HepG2 (cell line): ENCODE data around the gene GAS5. TPM values are rescaled to one million over a fixed set of nuclear protein-coding genes. Genes with fewer than 3 reads are reported as not detected.

Experiments
- ATAD3A ChIP-seq: sonication (generic); formaldehyde crosslinking; IDR thresholded peaks from 2 replicates; pipeline ENCODE4 v1.4.0; 2020; ENCODE audit warnings: missing genetic modification reagents
- BRCA1 ChIP-seq: sonication (generic); formaldehyde crosslinking; IDR thresholded peaks from 2 replicates; pipeline ENCODE4 v1.4.0; 2020; ENCODE audit warnings: missing genetic modification reagents
- CBX5 ChIP-seq: sonication (generic); formaldehyde crosslinking; IDR thresholded peaks from 2 replicates; pipeline ENCODE4 v1.4.0; 2020; ENCODE audit warnings: missing genetic modification reagents, borderline replicate concordance
- CENPX ChIP-seq: sonication (generic); formaldehyde crosslinking; IDR thresholded peaks from 2 replicates; pipeline ENCODE4 v1.9.0; 2021; ENCODE audit warnings: mild to moderate bottlenecking, missing genetic modification reagents, moderate library complexity
- IRX3 ChIP-seq: sonication (generic); formaldehyde crosslinking; IDR thresholded peaks from 2 replicates; pipeline ENCODE4 v1.8.1; 2023; ENCODE audit warnings: mild to moderate bottlenecking, low read depth, missing genetic modification reagents, borderline replicate concordance
- KDM5A ChIP-seq: fragments of 200-600 bp; sonication (generic); IDR thresholded peaks from 2 replicates; pipeline ENCODE4 v1.7.0; 2018; ENCODE audit warnings: antibody characterized with exemption, mild to moderate bottlenecking, low read length, borderline replicate concordance
- NR1H2 ChIP-seq: sonication (generic); formaldehyde crosslinking; IDR thresholded peaks from 2 replicates; pipeline ENCODE4 v1.8.1; 2022; ENCODE audit warnings: low read depth, missing genetic modification reagents, borderline replicate concordance
- REL ChIP-seq: sonication (generic); formaldehyde crosslinking; conservative IDR thresholded peaks from 2 replicates; pipeline ENCODE4 v1.8.0; 2022; ENCODE audit warnings: mild to moderate bottlenecking, missing genetic modification reagents, moderate library complexity
- SP140L ChIP-seq: sonication (generic); formaldehyde crosslinking; IDR thresholded peaks from 2 replicates; pipeline ENCODE4 v1.4.0; 2020; ENCODE audit warnings: missing genetic modification reagents, borderline replicate concordance
- STAG1 ChIP-seq: sonication (generic); formaldehyde crosslinking; IDR thresholded peaks from 2 replicates; pipeline ENCODE4 v1.4.0; 2020; ENCODE audit warnings: missing genetic modification reagents
- ZNF160 ChIP-seq: sonication (generic); formaldehyde crosslinking; IDR thresholded peaks from 2 replicates; pipeline ENCODE4 v1.8.0; 2022; ENCODE audit warnings: mild to moderate bottlenecking, inconsistent platforms, missing genetic modification reagents
- ZNF331 ChIP-seq: sonication (generic); formaldehyde crosslinking; IDR thresholded peaks from 2 replicates; pipeline ENCODE4 v1.4.0; 2020; ENCODE audit warnings: missing genetic modification reagents
- ZNF574 ChIP-seq: sonication (generic); formaldehyde crosslinking; IDR thresholded peaks from 2 replicates; pipeline ENCODE4 v1.4.0; 2020; ENCODE audit warnings: missing genetic modification reagents
- ZNF777 ChIP-seq: sonication (generic); formaldehyde crosslinking; IDR thresholded peaks from 2 replicates; pipeline ENCODE4 v1.4.0; 2020; ENCODE audit warnings: missing genetic modification reagents
- ZNF784 ChIP-seq: sonication (generic); formaldehyde crosslinking; IDR thresholded peaks from 2 replicates; pipeline ENCODE4 v1.5.1; 2020; ENCODE audit warnings: missing genetic modification reagents, mild to moderate bottlenecking, borderline replicate concordance
- ZNF883 ChIP-seq: sonication (generic); formaldehyde crosslinking; IDR thresholded peaks from 2 replicates; pipeline ENCODE4 v1.5.1; 2020; ENCODE audit warnings: mild to moderate bottlenecking, missing genetic modification reagents; ENCODE audit errors: not compliant biosample characterization
- polyA plus RNA-seq, 8 experiments: library from polyadenylated mRNA; depleted of rRNA in 3 of 8; stranded (reverse) in 7 of 8; unstranded in 1 of 8; fragments of >200 nt; fragmentation: Illumina TruSeq in 4 of 8; extraction: Trizol in 4 of 8; gene quantifications; 2 replicates each; pipeline versions ENCODE4 v1.2.1 to v1.2.3, GENCODE V29; 2011 to 2016; ENCODE audit warnings: low read depth in 4 of 8, missing spikeins in 1 of 8, mixed read lengths in 1 of 8; ENCODE audit not compliant: insufficient read depth in 1 of 8
- total RNA-seq, 5 experiments: library from RNA; depleted of rRNA; stranded (reverse); fragments of >200 nt; fragmentation: Illumina TruSeq; extraction: Trizol; gene quantifications; 2 replicates each; pipeline ENCODE4 v1.2.3, GENCODE V29; 2016; ENCODE audit warnings: low read depth in 1 of 5
- TF ChIP-seq, protein P1 (sequence below): sonication (generic); formaldehyde crosslinking; IDR thresholded peaks from 2 replicates; pipeline ENCODE4 v1.4.0; 2020; ENCODE audit warnings: missing genetic modification reagents
- TF ChIP-seq, protein P2 (sequence below): sonication (generic); formaldehyde crosslinking; IDR thresholded peaks from 2 replicates; pipeline ENCODE4 v1.4.0; 2020; ENCODE audit warnings: mild to moderate bottlenecking, missing genetic modification reagents, borderline replicate concordance
- TF ChIP-seq, protein P3 (sequence below): sonication (generic); formaldehyde crosslinking; IDR thresholded peaks from 2 replicates; pipeline ENCODE4 v1.4.0; 2020; ENCODE audit warnings: missing genetic modification reagents, mild to moderate bottlenecking, borderline replicate concordance

The GAS5 gene
- total and polyA plus RNA-seq, 2 of the 13 experiments (the other 11 are each of a cell fraction or from before 2014, with no cell fraction given): 352 to 738 TPM

- TF ChIP-seq ZNF883 (CRISPR knock-in tag): peak; percentile 15
- no peak; the same call in 1 of the 2 replicates for TF ChIP-seq ZNF331 (CRISPR knock-in tag)
- no peak for TF ChIP-seq IRX3
- no peak for TF ChIP-seq BRCA1 (CRISPR knock-in tag)
- TF ChIP-seq REL (CRISPR knock-in tag): no peak
- peak; percentile 62 for TF ChIP-seq ZNF574 (CRISPR knock-in tag)
- TF ChIP-seq ZNF784 (CRISPR knock-in tag): no peak
- no peak for TF ChIP-seq ATAD3A (CRISPR knock-in tag)
- TF ChIP-seq, protein P1, sequence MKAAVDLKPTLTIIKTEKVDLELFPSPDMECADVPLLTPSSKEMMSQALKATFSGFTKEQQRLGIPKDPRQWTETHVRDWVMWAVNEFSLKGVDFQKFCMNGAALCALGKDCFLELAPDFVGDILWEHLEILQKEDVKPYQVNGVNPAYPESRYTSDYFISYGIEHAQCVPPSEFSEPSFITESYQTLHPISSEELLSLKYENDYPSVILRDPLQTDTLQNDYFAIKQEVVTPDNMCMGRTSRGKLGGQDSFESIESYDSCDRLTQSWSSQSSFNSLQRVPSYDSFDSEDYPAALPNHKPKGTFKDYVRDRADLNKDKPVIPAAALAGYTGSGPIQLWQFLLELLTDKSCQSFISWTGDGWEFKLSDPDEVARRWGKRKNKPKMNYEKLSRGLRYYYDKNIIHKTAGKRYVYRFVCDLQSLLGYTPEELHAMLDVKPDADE (CRISPR knock-in tag): no peak
- TF ChIP-seq, protein P2, sequence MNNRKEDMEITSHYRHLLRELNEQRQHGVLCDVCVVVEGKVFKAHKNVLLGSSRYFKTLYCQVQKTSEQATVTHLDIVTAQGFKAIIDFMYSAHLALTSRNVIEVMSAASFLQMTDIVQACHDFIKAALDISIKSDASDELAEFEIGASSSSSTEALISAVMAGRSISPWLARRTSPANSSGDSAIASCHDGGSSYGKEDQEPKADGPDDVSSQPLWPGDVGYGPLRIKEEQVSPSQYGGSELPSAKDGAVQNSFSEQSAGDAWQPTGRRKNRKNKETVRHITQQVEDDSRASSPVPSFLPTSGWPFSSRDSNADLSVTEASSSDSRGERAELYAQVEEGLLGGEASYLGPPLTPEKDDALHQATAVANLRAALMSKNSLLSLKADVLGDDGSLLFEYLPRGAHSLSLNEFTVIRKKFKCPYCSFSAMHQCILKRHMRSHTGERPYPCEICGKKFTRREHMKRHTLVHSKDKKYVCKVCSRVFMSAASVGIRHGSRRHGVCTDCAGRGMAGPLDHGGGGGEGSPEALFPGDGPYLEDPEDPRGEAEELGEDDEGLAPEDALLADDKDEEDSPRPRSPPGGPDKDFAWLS (CRISPR knock-in tag): no peak
- peak; percentile 71 for TF ChIP-seq ZNF160 (CRISPR knock-in tag)
- peak; percentile 9; the same call in 1 of the 2 replicates for TF ChIP-seq CBX5
- TF ChIP-seq STAG1 (CRISPR knock-in tag): no peak
- no peak for TF ChIP-seq NR1H2
- TF ChIP-seq, protein P3, sequence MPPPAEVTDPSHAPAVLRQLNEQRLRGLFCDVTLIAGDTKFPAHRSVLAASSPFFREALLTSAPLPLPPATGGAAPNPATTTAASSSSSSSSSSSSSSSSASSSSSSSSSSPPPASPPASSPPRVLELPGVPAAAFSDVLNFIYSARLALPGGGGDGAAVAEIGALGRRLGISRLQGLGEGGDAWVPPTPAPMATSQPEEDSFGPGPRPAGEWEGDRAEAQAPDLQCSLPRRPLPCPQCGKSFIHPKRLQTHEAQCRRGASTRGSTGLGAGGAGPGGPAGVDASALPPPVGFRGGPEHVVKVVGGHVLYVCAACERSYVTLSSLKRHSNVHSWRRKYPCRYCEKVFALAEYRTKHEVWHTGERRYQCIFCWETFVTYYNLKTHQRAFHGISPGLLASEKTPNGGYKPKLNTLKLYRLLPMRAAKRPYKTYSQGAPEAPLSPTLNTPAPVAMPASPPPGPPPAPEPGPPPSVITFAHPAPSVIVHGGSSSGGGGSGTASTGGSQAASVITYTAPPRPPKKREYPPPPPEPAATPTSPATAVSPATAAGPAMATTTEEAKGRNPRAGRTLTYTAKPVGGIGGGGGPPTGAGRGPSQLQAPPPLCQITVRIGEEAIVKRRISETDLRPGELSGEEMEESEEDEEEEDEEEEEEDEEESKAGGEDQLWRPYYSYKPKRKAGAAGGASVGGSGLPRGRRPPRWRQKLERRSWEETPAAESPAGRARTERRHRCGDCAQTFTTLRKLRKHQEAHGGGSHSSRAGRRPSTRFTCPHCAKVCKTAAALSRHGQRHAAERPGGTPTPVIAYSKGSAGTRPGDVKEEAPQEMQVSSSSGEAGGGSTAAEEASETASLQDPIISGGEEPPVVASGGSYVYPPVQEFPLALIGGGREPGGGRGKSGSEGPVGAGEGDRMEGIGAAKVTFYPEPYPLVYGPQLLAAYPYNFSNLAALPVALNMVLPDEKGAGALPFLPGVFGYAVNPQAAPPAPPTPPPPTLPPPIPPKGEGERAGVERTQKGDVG (CRISPR knock-in tag): 0 out of 2 replicates have a peak, but pooled peaks have one; percentile 13
- TF ChIP-seq ZNF777 (CRISPR knock-in tag): peak; percentile 39
- peak; percentile 76 for TF ChIP-seq KDM5A
- TF ChIP-seq SP140L: no peak
- no peak for TF ChIP-seq CENPX (CRISPR knock-in tag)
Measured at GRCh38 chr1:173868266-173869020, 654 bp upstream of the GAS5 start, which contains the start of gene ZBTB37 (continued).
